AML-193 (cell line): Measurements from ENCODE around the gene GMDS.

ENCODE experiments used
- DNase-seq, 2 experiments: peaks; one replicate each; lab custom pipeline; 2025; lab: John Stamatoyannopoulos, UW

GMDS gene

DNA sequence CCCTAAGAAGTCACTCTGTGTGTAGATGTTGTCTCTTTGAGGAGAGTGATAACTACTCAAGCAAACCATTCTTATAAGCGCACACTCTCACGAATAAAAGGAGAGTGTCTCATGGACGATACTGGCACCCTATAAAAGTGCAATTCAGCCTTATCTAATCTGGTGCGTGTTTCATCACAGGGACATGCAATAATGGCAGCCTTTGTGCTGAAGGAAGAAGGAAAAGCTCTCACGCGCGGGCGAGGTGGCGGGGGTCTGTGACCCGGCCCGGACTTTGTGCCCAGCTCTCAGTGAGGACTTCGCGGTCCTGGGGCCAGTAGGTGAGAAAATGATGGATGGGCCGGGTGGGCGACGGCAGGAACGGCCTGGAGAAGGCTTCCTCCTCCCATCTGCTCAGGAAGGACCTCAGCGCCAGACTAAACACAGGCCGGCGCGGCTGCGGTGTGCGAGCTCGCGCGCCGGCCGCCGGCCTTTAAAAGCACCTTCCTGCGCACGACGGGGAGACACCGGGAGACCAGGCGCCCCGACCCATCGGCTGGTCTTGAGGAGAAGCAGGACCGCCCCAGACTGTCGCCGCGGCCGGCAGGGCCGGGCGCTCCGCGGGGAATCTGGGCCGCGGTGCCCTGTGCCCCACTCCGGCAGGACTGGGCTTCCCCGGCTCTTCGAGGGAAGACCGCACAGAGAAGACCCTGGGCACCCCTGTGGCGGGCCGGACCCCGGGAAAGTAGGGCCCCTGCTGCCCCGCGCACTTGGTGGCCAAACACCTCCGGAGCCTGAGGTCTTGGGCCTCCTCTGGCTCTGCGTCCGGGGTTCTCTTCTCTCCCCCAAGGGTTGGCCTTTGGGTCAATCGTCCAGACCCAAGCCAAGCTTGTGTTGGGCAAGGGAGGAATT is 644.0 kb downstream of the GMDS start:
- DNase-seq = no peak

DNA sequence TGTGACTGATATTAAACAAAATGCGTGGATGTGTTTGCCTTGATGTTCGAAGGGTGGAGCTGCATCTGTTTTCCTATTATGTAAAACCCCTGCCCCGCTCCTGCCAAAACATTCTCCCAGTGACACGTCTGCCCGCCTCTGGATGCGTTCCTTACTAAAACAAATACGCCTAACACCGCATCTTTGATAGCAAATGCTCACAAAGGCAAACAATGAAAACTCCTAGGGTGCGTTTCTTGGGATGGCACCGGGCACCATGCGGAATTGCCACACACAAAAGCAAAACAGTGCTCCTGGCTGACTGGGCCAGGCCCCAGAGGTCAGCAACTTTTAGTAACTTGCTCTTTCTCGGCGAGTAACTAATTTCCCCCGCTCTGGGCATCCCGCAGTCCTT is 644.6 kb downstream of the GMDS start:
- DNase-seq = no peak

DNA sequence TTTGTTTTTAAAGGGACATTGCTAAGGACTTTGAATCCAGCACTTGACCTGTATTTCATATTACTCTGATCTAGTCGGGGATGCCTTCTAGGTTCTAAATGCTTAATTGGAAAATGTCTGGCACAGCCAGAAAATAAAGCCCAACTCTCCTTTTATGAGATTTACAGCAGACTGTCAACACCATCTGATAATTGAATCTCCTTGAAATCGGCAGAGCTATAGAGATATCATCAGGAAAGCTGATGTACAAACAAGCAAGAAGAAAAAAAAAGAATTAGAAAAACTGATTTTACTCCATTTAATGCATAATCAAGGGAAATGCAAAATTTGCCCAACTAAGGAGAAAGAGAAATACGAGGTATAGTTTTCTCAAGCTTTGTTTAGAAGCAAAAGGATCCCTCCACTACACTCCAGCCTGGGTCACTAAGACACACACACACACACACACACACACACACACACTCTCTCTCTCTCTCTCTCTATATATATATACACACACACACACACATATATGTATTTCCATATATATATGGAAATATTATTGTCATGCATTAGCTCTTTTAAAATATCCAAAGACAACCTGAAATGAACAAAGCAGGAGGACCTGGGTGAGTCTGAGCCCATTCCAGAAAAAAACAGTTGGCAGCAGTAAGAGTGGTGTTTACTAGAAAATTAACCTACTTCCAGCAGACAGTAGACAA is 645.2 kb downstream of the GMDS start:
- no peak for DNase-seq

DNA sequence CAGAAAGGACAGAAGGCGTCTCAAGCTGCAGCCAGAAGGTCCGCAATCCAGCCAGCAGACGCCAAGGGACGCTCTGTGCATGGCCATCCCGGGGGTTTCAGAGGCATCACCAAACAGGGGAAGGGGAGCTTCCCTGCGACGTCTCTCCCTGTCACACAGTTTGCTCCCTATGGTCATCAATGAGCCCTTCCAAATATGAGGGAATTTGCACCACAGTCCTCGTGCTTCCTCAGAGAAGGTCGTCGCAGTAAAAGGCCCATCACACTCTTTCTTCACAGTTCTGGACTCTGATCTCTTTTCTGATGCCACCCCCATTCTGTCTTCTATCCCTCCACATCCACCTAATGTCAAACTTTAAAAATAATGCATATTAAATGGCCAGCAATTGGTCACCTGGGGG is 645.9 kb downstream of the GMDS start:
- DNase-seq = no peak

DNA sequence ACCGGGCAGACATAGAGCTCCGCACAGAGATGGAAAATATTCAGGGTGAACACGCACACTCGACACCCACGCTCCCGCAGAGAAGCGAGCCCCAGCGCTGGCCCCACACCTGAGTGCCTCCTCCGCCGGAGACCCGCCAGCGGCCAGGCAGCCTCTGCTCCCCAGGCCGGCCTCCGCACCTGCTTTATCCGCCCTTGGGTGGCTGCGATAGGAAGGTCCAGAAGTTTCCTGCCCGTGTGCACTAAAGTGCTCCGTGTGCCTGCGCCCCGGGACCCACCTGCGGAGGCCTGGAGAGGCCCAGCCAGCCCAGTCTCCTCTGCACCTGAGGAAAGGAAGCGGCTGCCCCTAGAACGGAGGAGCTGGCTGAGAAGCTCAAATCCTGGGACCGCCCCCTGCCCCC is 646.5 kb downstream of the GMDS start:
- DNase-seq = no peak

DNA sequence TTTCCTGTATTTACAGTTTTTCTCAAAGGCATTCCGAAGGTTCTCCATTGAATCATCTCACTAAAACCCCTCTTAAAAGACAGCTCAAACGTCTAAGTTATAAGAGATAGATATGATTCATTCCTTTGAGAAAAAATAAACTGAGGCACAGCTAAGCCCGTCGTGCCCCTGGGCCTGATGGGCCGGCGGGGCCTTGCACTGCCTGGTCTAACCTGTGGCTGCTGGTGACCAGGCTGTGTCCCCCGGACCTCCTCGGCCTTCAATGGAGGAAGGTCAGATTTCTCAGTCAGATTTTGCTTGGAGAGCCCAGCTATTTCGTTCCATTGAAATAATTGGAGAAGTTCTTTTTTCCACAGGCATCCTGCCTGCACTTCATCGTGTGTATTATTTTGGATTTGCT is 647.0 kb downstream of the GMDS start:
- no peak for DNase-seq

DNA sequence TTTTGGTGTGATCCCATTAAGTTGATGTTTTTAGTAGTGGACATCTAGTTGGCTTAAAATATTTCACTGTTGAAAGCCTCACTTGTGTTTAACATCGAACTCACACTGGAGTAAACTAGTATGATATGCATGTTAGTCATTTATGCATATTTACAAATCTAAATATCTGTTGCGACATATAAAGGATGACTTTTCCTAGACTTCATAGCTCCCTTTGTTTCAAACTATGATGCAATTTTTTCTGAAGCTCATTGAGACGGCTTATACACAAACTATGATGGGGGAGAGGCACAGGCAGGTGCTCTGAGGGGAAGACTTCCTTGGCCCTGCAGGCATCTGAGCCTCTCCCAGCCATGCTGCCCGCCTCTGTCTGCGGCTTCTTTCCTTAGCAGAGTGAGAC is 647.5 kb downstream of the GMDS start:
- no peak for DNase-seq

DNA sequence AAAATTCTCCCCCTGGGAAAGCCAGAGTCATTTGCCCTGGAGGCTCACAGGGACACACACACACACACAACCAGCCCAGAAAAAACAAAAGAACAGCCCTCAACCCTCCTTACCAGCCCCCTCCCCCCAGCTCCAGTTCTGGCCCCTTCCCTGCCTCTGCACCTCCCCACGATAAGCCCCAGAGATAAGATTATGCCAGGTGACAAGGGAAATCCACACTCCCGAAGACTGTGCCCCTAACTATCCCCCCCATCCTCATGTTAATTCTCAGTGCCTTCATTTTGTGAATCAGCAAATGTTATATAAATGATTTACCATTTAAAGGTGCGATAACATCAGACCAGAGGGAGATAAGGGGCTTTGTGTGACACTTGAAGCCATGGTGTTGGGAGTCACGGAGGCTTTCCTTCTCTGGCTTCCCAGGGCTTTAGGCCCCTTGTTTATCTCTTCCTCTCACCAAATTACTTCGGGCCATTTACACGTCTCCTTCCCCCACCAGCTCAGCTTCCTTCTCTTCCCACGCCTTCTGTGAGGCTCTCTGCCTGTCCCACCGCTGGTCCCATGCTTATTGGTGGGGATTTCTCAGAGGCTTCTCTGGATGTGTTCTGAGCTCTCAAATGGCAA is 648.2 kb downstream of the GMDS start:
- no peak for DNase-seq

DNA sequence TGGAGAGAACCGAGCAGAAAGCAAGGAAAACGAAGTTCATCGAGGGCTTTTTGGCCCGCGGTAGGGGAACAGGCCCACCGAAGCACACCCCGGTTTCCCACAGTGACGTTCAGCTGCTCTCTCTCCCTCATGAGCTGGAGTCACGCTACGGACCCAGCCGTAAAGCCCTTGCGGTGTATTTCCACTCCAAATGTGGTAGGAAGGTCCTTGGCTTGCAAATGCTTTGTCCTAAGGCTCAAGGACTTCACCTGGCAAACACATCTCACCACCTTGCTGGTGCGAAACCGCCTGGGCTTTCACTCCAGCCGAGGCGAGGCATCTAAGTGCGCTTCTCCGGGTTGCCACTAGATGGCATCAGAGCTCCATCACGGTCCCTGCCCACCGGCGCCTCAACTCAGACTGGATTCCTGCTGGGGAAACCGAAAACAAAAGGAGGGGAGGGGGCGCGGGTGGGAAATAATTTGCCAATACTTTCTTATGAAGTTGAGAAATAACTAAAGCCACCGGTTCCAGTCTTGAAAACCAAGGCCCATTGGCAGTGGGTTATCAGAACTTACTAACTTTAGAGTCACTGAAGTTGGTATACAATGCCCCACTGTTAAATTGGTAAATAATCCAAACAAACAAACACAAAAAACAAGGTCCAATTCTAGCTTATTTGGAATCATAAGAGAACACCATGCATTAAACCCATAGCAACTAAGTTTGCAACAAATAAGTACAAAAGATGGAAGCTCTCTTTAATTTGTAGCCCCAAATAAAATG is 649.1 kb downstream of the GMDS start:
- peak; percentile 47 to 51 for DNase-seq

DNA sequence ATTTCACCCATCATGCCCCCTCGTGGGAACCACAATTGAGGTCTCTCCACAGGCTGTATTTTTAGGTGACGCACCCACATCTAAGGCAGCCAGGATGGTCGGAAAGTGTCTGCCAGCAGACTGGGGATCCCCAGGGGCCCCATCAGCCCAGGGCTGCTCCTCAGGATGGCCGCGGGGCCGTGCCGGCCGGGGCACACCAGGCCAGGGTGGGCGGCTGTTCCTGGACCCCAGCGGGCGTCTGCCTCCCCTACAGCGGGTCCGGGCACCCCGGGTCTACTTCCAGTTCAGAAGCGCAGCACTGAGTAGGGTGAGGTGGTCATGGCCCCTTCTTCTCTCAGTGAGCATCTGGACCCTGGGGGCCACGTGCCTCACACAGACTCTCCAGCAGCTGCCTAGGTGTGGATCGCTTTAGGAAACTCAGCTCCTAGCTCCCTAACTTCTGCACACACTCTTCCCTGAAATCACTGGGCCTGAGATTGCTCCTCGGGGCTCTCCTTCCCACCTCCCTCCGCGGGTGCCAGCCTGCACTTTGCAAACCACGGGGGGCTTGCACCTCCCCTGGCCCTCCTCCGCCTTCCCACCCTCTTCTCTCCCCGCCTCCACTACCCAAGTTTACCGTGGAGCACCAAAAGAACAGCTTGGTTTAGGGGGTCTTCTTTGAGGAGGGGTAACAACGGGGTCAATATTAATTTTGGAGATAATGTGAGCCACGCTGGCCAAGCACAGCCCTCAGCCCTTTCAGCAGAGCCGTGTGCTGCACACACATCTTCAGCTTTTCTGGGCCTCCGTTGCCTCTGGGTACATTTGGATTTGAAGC is 649.9 kb downstream of the GMDS start:
- no peak for DNase-seq

DNA sequence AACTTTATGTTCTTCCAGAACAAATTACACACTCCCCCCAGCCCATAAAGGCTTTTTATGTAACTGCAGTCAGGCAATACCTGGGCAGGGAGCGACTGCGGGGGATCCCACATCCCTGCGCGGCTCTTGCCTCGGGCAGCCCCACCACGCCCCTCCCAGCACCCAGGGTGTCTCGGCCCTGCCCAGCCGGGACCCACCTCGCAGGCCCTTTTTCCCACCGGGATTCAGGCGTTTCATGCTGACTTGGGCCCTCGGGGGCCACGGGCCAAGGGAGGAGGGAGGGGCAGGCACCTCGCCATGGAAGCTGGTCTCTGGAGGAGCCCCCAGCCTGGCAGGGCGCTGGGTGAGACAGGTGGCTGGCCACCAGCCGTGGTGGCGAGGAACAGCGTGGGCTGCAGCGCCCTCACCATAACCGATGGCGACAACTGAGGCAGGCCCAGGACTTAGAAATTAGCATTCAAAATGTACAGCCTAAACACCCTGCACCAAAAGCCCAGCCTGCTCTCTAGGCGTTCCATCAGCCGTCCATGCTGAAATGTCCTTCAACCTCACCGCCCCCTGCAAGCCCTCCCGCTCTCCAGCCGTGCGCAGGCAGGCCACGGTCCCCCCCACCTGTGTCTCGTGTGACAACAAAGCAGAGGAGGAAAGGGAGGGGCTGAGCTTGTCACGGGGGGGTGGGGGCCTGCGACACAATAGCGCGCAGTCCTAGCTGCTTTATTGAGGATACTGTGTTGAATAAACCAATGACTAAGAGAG is 650.8 kb downstream of the GMDS start:
- no peak for DNase-seq

DNA sequence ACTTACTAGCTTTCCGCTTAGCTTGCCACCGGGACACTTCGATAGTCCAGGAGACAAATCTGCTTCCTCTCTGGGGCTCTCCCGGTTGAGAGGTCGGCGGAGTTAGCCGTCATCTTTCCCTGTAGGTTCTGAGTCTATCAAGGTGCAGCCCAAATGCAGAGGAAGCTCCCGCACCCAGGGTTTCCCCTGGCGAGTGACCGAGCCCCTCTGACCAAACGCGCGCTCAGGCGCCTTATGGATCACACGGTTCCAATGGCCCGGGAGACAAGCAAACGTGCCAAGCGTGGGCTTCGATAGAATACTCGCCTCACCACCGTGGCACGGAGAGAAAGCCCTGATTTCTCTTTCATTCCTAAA is 651.5 kb downstream of the GMDS start:
- no peak for DNase-seq

DNA sequence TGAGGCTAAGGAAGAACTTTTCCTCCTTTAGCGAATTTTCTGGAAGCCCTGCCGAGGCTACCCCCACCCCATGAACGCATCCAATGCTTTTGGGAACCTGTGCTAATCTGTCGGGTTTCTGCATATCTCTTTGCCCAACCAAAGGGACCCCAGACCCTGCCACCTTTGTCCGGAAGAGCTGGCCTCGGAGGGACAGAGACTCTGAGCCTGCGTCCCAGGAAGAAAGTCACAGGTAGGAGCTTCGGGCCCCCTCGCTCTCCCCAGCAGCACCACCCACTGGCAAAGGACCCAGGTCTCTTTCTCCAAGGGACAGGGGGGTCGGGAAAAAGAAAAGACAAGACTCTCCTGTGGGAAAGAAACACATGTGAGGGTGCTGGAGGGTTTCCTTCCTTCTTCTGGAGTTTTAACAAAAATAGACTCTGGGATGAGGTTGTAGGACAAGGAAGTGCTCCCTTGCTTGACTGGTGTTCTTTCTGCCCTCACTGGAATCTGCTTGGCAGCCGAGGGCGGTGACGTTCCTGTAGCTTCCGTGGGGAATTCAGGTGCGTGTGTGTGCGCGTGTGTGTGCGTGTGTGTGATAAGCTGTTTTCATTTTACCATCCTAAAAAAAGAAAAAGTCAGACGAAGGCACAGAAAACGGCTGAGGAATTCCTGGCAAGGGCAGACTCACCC is 652.0 kb downstream of the GMDS start:
- no peak for DNase-seq

DNA sequence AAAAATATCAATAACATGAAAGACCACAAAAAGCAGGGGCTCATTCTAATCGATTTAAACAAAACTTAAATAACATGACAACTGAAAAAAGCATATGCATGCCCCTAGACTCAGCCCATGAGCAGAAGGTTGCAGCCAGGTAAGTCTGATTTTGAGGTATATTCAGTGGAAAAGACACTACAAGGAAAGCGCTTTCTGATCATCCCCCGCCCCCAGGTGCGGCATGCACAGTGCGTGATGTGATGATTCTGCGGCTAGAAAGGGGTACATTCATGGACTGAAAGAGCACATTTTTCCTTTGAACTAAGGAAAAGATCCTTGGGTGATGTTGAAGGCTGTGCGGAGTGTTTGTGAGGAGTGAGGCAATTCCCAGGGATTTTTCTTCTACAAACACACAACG is 652.6 kb downstream of the GMDS start:
- no peak for DNase-seq

DNA sequence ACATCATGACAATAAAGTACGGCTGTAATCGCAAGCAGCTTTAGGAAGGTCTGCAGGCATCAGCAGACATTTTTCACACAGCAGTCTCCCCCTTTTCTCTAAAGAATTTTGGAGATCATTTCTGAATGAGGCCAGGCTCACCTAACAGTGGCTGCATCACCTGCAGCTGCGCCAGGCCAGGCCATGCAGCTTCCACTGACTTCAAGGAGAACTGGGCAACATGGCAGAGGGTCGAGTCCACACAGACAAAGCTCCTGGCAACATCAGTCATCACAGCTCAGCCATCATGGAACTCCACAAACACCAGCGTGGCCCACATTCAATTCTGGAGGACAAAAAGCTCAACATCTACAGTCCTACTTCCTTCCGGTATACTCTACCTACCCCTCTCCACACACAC is 653.5 kb downstream of the GMDS start:
- no peak for DNase-seq

DNA sequence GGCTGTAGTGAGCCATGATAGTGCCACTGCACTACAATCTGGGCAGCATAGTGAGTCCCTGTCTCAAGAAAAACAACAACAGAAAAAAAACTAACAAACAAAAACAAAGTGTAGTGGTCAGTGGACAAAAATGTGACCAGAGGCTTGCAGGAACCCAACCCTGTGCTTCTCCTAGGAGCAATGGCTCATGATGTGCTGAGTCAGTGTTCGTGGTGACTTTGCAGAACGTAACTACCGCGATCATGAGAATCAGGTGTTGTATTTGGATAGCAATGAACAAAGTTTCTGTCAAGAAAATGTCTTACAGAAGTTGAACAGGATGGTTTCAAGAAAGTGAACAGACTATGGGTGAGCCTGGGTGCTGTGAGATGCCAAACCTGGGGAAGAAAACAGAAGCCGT is 654.2 kb downstream of the GMDS start:
- DNase-seq = no peak

DNA sequence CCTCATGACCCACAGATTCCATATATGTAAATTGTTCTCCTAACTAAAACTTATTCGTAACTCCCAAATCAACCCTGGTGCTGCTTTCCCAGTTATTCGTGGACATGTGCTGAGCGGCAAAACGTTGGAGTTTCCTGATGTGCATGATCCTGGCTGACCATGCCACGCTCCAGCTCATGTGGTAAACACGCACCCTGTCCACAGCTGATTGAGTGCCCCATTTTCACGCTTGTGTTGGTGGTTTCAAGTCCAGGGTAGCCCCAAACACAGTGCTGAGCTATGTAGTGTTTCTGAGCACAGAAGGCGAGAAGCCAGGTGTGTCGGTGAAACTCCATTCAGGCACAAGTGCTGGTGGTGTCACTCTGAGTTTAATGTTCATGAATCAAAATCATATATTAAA is 654.8 kb downstream of the GMDS start:
- DNase-seq = no peak

DNA sequence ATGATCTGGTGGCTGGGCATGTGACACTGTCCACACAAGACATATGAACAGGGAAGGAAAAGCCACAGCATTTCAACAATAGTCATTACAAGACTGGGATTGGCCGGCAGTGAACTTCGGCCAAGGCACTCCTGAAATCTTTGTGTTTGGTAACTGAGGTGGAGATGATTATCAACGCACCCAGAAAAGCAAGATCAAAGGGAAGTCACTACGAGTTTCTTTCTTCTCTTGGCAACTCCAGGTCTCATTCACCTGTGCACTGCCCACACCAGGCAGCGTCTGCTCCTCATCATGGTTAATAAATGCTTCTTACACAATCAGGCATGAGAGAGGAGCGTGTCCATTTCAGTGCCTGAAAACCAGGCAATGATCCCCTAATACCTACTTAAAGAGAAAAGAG is 656.2 kb downstream of the GMDS start:
- no peak for DNase-seq

DNA sequence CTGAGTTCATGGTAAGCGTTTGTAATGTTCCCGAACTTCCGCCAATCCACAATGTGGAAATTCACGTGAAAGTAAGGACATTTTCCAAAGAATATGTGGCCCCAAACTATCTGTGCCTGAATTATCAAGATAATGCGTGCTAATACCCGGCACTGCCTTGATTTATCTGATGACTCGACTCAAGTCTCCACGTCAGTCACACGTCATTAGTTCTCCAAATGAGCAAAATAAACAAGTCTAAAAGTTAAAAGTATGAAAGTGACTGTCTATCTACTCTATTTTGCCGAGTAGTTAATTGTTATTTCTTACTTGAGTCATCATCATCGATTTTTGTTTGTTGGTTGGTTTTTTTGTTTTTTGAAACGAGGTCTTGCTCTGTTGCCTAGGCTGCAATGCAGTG is 657.4 kb downstream of the GMDS start:
- no peak for DNase-seq

DNA sequence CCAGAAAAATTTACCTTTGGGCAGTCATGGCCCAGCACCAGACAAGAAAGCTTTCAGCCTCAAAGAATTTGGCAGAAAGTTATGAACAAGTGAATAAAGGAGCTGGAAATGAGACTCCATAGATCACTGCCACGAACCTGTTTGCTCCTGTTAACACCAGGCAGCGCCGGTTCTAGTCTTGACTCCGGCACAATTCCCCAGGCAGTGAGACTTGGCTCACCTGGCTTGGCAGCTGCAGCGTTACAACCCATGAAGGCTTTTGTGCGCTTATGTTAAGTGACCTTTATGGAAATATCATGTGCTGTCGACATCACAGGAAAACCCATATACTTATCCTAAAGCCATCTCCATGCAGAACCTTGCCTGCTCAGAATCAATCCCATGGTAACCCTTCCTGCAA is 657.9 kb downstream of the GMDS start:
- no peak for DNase-seq
